NB4 (cell line): ENCODE measurements around the gene UNK.

Experiments used
- POLR2A ChIP-seq: IDR thresholded peaks from 2 replicates; pipeline ENCODE4 v1.6.1; 2011; ENCODE audit warnings: mild to moderate bottlenecking; ENCODE audit not compliant: insufficient read length; ENCODE audit errors: extremely low read depth
- TF ChIP-seq, protein P1 (sequence below): IDR thresholded peaks from one replicate; pipeline ENCODE4 v1.5.1; 2012; ENCODE audit warnings: low read depth, low read length
- TF ChIP-seq, protein P2 (sequence below): IDR thresholded peaks from 2 replicates; pipeline ENCODE4 v1.6.1; 2011; ENCODE audit warnings: low read depth, low read length

DNA sequence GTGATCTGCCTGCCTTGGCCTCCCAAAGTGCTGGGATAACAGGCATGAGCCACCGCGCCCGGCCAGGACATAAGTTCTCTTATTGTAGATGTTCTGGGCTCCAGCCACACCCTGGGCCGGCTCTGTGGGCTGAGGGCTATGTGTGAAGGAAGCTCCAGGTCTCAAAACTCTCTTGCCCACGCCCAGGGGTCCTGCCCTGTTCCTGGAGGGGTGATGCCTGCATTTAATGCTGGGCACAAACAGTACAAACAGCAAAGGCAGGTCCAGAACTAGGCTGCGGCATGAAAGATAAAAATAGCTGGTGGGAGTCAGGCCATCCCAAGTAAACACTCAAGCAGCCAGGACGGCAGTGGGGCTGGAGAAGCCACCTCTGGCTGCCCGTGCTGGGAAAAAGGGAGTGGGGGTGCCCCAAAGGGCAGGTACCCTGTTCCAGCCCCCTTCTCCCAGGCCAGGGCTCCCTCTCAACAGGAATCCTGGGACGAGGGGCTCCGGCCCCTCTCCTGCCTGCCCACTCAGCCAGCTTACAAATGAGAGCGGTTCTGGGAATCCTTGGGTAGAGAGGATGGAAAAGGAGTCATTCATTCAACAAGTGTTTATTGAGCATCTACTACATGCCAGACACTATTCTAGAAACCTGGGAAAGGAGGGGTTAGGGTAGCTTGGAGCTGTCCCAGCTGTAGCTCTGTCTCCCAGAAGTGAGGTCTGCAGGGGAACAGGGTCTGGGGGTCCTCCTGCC, 89.1 kb downstream of the UNK start:
- TF ChIP-seq, protein P1, sequence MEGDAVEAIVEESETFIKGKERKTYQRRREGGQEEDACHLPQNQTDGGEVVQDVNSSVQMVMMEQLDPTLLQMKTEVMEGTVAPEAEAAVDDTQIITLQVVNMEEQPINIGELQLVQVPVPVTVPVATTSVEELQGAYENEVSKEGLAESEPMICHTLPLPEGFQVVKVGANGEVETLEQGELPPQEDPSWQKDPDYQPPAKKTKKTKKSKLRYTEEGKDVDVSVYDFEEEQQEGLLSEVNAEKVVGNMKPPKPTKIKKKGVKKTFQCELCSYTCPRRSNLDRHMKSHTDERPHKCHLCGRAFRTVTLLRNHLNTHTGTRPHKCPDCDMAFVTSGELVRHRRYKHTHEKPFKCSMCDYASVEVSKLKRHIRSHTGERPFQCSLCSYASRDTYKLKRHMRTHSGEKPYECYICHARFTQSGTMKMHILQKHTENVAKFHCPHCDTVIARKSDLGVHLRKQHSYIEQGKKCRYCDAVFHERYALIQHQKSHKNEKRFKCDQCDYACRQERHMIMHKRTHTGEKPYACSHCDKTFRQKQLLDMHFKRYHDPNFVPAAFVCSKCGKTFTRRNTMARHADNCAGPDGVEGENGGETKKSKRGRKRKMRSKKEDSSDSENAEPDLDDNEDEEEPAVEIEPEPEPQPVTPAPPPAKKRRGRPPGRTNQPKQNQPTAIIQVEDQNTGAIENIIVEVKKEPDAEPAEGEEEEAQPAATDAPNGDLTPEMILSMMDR = no peak
- TF ChIP-seq, protein P2, sequence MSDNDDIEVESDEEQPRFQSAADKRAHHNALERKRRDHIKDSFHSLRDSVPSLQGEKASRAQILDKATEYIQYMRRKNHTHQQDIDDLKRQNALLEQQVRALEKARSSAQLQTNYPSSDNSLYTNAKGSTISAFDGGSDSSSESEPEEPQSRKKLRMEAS = no peak
- no peak for TF ChIP-seq POLR2A
